HG03280 (cell line): ENCODE measurements around the gene RGL4.

Source experiments
- ATAC-seq: cut with Tn5 transposase; IDR thresholded peaks from one replicate; pipeline ENCODE4 v1.9.1; 2021; ENCODE audit warnings: mild to moderate bottlenecking, moderate library complexity; ENCODE audit not compliant: unreplicated experiment

The RGL4 gene

GRCh38 chr22:23697031-23697970 is 6.5 kb downstream of the RGL4 start:
- ATAC-seq, result no peak

DNA sequence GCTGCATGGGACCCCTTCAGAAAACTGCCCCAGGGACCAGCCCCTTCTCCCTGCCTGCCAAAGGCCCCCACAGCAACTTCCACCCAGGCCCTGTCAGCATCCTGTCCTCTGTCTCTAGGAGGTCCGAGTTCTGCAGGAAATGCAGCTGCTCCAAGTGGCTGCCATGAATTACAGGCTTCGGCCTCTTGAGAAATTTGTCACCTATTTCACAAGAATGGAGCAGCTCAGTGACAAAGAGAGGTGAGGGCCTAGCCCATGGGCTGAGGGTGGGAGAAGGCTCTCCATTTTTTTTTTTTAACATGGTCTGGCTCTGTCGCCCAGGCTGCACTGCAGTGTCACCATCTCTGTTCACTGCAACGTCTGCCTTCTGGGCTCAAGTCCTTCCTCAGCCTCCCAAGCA is 7.3 kb downstream of the RGL4 start:
- no peak for ATAC-seq

DNA sequence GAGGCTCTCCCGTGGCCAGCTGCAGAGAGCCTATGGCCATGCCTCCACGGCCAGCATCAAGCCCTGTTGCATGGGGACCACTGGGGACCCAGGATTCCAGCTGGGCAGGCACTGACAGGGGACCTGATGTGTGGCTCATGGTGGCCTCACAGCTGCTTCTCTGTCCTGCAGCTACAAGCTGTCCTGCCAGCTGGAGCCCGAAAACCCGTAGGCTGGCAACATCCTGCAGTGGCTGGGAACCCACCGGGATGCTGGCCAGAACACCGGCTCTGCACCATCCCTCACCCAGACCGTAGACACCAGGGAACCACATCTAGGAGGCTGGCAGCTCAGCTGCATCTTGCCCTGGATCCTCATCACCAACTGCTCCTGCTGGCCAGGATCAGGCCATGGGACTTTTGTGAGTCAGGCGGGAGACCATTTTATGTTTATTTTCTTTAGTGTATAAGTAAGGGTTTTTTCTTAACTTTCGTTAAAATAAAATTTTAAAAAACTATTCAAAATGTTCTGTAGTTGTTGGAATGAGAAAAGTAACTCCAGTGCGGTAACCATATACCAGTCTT is 7.9 kb downstream of the RGL4 start:
- no peak for ATAC-seq

DNA sequence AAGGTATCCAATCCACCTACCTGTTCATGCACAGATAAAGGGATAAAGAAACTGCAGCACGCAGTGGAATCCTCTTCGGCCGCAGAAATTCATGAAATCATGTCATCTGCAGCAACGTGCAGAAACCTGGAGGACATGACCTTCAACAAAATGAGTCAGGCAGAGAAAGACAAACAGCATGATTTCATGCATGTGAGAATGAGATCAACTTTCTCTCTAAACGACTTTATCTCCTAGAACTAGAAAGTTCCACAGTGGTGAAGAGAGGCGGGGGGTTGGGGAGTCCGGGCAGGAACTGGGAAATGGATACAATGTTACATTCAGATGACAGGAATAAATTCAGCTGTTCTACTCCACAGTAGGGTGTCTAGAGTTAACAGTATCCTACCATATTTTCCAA is 9.9 kb downstream of the RGL4 start:
- ATAC-seq, result no peak

GRCh38 chr22:23704062-23704461 is 13.2 kb downstream of the RGL4 start:
- ATAC-seq, result no peak

- no peak for ATAC-seq
These were observed 14.0 kb downstream of the RGL4 start for GRCh38 chr22:23704829-23705228.

GRCh38 chr22:23705358-23705757 is 14.5 kb downstream of the RGL4 start:
- ATAC-seq, result no peak

GRCh38 chr22:23708270-23708669 is 17.5 kb downstream of the RGL4 start:
- ATAC-seq, result no peak

DNA sequence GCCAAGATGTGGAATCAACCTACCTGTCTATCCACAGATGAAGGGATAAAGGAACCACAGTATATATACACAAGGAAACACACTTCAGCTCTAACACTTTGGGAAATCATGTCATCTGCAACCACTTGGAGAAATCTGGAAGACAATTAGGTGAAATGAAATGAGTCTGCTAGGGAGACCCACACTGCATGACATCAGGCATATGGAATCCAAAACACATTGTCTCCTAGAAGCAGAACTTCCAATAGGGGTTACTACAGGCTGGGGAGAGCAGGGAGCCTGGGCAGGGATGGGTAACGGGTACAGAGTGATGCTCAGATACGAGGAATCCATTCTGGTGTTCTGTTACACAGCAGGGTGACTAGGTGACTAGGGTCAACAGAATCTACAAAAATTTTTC is 18.3 kb downstream of the RGL4 start:
- no peak for ATAC-seq

DNA sequence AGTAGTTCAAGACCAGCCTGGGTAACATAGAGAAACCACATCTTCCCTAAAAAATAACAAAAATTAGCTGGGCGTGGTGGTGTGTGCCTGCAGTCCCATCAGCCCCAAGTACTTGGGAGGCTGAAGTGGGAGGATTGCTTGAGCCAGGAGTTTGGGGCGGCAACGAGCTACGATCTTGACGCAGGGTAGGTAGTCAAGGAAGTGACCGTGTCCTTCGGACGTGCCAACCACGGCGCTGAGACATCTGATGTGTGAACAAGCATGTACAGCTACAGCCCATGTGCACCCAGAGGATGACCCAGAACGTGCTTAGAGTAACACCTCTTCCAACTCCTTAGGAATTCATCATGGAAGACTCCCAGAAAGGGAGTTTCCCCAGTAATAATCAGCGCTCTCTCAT is 21.4 kb downstream of the RGL4 start:
- no peak for ATAC-seq

DNA sequence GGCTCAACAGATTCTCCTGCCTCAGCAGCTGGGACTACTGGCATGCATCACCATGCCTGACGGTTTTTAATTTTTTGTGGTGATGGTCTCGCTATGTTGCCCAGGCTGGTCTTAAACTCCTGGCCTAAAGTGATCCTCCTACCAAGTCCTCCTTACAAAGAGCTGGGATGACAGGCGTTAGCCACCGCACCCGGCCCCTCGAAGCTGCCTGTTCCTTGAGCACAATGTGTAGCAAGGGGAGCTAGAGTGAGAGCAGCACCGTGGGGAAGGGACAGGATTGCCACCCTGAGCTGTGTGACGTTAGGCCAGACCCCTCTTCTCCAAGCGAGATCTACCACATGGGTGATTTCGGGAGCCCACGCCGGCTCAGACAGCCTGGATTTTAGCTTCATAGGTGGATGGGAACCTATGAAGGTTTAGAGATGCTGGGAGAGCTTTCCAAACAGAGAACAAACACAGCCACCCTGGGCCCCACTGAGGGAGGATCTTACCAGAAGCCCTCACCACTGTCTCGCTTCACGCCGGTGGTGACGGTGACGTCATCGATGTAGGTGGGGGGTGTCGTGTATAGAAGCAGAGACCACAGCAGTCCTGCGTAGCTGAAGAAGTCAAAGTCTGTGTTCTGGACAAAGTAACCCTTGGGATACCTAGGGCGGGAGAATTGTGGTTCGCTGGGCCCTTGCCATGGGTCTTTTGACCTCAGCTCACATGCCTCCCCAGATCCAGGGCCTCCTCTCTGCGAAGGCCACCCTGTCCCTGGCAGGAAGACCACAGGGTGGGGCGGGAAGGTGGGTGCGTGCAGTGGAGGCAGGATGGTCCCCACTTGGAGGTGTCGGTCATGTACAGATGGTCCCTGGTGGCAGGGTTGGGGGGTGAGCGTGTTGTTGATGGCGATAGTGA is 23.1 kb downstream of the RGL4 start:
- no peak for ATAC-seq

GRCh38 chr22:23714596-23715578 is 24.1 kb downstream of the RGL4 start:
- ATAC-seq, result no peak

GRCh38 chr22:23715806-23716375 is 25.1 kb downstream of the RGL4 start:
- ATAC-seq, result no peak

- peak; percentile 65 for ATAC-seq
These were observed 26.3 kb downstream of the RGL4 start for GRCh38 chr22:23716811-23717801.

DNA sequence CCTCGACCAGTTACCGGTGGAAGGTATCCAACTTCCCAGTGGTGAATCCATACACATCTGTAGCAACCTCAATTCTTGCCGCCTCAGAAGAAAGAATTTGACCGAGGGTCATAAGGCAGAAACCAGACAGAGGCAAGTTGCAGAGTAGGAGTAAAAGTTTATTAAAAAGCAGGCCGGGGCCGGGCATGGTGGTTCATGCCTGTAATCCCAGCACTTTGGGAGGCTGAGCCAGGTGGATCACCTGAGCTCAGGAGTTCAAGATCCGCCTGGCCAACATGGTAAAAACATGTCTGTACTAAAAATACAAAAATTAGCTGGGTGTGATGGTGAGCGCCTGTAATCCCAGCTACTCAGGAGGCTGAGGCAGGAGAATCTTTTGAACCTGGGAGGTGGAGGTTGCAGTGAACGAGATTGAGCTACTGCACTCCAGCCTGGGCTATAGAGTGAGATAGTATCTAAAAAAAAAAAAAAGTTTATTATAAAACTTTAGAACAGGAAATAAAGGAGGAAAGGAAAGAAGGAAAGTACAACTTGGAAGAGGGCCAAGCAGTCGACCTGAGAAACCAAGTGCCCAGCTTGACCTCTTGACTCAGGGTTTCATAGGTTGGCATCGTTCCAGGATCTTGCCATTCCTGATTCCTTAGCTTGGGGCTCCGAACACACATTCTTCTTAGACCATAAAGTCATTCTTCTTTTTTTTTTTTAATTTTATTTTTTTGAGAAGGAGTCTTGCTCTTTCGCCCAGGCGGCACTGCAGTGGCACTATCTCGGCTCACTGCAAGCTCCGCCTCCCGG is 27.8 kb downstream of the RGL4 start:
- no peak for ATAC-seq

DNA sequence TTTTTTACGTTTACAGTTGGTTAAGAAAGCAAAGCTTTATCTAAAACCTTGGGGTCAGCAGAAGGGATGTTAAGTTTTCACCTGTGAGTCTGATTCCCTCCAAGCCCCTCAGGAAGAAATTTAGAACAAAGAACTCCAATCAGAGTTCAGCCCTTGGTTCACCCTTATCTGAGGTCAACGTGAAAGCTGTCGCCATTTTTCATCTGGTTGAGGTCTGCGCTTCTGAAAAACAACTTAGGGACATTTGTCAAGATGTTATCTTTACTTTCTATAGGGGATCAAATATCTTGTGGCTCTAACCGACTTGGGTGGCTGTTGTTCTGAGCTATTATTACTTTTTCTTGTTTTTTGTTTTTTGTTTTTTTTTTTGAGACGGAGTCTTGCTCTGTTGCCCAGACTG is 30.0 kb downstream of the RGL4 start:
- ATAC-seq, result no peak

DNA sequence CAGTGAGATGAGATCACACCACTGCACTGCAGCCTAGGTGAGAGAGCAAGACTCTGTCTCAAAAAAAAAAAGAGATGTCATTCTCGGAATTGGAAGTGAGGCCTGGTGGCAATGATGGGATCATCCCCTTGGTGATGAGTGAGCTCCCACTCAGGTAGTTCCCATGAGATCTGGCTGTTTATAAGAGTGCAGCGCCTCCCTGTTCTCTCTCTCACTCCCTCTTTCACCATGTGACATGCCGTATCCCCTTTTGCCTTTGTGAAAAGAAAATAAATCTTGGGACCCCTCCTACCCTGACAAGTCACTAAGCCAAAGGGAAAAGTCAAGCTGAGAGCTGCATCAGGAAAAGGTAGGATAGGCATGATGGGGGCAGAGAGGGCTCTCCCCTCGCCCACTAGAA is 31.3 kb downstream of the RGL4 start:
- no peak for ATAC-seq

DNA sequence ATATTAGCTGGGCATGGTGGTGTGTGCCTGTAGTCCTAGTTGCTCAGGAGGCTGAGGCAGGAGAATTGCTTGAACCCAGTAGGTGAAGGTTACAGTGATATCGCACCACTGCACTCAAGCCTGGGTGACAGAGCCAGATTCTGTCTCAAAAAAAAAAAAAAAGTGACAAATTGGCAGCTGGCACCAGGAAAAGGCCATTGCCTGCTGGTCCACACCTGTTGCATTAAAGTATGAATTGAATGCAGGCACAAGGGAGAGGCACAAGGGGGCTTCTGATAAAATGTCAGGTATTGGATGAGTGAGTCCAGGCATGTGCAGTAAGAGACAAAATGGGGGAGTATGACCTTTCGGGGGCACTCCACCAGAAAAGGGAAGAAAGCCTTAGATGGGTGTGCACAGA is 31.9 kb downstream of the RGL4 start:
- ATAC-seq, result no peak
